Measurements from ENCODE around the gene GLYATL2. TPM values are rescaled to one million over a fixed set of nuclear protein-coding genes. Genes with fewer than 3 reads are reported as not detected.

GLYATL2 gene
- total RNA-seq, 1 experiment from 2014 or later, result not detected

DNA sequence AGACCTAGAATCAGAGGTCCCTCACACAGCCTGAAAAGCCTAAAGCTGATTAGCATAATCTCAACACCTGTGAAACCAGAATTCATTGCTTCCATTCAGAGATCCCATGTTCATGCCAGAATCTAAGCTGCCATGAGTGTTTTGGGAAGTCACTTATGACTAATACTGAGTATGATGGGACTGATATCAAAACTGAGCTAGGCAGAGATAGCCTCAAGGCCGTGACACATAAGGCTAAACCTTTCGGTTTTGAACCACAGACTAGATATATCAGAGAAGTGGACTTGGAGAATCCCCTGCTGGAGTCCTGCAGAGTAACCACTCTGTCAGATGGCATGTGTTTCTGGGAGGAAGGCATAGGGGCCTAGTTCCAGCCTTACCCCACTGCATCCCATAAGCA lies 23.1 kb upstream of the GLYATL2 start:
- CTCF ChIA-PET, result no interaction called here
- DNase-seq, result no peak
- H3K79me2 ChIP-seq (ENCODE audit: low read depth), result no peaks in the 10 kb centered on the region
- H3K36me3 ChIP-seq (ENCODE audit: low read depth), result no peaks in the 10 kb centered on the region
- H3K4me1 ChIP-seq (replicated peaks; ENCODE audit: insufficient read depth), result no peaks in the 10 kb centered on the region
- POLR2A ChIA-PET (ENCODE audit: unreplicated experiment), result no interaction called here
- H3K27me3 ChIP-seq (ENCODE audit: insufficient read depth, low read depth), result no peaks in the 10 kb centered on the region
- H2AFZ ChIP-seq, result no peak overlapping the region
- no peaks in the 10 kb centered on the region for H3K9me3 ChIP-seq (ENCODE audit: insufficient read depth, low read depth)
- no TSS peak for BruUV-seq (replicated peaks)
- H3K4me3 ChIP-seq, result no peak overlapping the region
- no peak overlapping the region for H3K27ac ChIP-seq
- H3K9me2 ChIP-seq (ENCODE audit: insufficient read depth), result no peaks in the 10 kb centered on the region
- H4K20me1 ChIP-seq (ENCODE audit: insufficient read depth), result no peaks in the 10 kb centered on the region
- H3F3A ChIP-seq (ENCODE audit: insufficient read depth, low read depth), result no peaks in the 10 kb centered on the region
- intact Hi-C loops (cut with micrococcal nuclease; ENCODE audit: unreplicated experiment), result no loop called here
- no peak for TF ChIP-seq EZH2 (IDR thresholded peaks at IDR 0.05; ENCODE audit: low read depth)
- TF ChIP-seq, protein P1, sequence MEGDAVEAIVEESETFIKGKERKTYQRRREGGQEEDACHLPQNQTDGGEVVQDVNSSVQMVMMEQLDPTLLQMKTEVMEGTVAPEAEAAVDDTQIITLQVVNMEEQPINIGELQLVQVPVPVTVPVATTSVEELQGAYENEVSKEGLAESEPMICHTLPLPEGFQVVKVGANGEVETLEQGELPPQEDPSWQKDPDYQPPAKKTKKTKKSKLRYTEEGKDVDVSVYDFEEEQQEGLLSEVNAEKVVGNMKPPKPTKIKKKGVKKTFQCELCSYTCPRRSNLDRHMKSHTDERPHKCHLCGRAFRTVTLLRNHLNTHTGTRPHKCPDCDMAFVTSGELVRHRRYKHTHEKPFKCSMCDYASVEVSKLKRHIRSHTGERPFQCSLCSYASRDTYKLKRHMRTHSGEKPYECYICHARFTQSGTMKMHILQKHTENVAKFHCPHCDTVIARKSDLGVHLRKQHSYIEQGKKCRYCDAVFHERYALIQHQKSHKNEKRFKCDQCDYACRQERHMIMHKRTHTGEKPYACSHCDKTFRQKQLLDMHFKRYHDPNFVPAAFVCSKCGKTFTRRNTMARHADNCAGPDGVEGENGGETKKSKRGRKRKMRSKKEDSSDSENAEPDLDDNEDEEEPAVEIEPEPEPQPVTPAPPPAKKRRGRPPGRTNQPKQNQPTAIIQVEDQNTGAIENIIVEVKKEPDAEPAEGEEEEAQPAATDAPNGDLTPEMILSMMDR (conservative IDR thresholded peaks at IDR 0.05), result no peak
- H3K4me2 ChIP-seq, result no peak overlapping the region

DNA sequence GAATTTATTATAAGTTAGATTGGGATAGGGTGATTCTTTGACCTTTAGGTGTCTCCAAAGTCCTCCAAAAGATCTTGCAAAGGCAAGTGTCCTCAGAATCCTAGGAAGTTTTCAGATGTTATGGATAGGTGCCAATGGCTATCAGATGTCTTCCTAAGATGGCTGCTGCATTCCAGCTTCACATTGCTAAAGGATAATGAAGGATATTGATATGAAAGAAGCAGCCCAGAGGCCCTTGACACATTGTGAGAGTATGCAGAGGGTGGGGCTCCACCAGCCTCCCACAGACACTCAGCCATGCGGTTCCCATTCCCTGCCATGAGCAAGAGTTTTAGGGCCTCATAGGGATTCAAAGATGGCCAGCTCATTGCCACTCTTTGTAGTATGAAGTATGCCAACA lies 22.3 kb upstream of the GLYATL2 start:
- DNase-seq, result no peak
- H3K4me2 ChIP-seq, result no peak overlapping the region
- intact Hi-C loops (cut with micrococcal nuclease; ENCODE audit: unreplicated experiment), result no loop called here
- H3K4me3 ChIP-seq, result no peak overlapping the region
- no peaks in the 10 kb centered on the region for H3K4me1 ChIP-seq (replicated peaks; ENCODE audit: insufficient read depth)
- H2AFZ ChIP-seq, result no peak overlapping the region
- TF ChIP-seq EZH2 (IDR thresholded peaks at IDR 0.05; ENCODE audit: low read depth), result no peak
- no TSS peak for BruUV-seq (replicated peaks)
- H3K27me3 ChIP-seq (ENCODE audit: insufficient read depth, low read depth), result no peaks in the 10 kb centered on the region
- H3K36me3 ChIP-seq (ENCODE audit: low read depth), result no peaks in the 10 kb centered on the region
- H4K20me1 ChIP-seq (ENCODE audit: insufficient read depth), result no peaks in the 10 kb centered on the region
- H3K79me2 ChIP-seq (ENCODE audit: low read depth), result no peaks in the 10 kb centered on the region
- ChIA-PET POLR2A (ENCODE audit: unreplicated experiment) (no interaction called here), CTCF (no interaction called here)
- no peaks in the 10 kb centered on the region for H3K9me2 ChIP-seq (ENCODE audit: insufficient read depth)
- H3K27ac ChIP-seq, result no peak overlapping the region
- no peaks in the 10 kb centered on the region for H3K9me3 ChIP-seq (ENCODE audit: insufficient read depth, low read depth)
- H3F3A ChIP-seq (ENCODE audit: insufficient read depth, low read depth), result no peaks in the 10 kb centered on the region

DNA sequence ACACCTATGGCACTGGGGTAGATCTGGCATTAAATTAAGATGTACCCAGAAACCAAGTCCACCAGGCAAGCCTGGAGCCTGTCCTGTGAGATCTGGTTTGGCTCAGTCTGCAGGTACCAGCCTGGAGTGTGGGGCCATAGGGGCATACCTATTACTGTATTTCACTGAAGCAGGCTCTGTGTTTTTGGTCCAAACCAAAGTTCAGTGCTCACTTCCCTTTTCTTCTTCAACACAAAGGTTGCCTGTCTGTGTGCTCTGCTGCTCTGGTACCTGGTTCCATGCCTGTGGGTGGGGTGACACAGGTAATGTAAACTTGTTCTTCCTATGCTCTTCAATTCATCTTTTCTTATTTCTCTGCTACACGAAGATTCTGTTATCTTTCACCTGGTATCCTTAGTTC lies 19.8 kb upstream of the GLYATL2 start:
- no peak overlapping the region for H2AFZ ChIP-seq
- no peaks in the 10 kb centered on the region for H3K36me3 ChIP-seq (ENCODE audit: low read depth)
- H3K4me1 ChIP-seq (replicated peaks; ENCODE audit: insufficient read depth), result no peaks in the 10 kb centered on the region
- H4K20me1 ChIP-seq (ENCODE audit: insufficient read depth), result no peaks in the 10 kb centered on the region
- H3K27me3 ChIP-seq (ENCODE audit: insufficient read depth, low read depth), result no peaks in the 10 kb centered on the region
- no peaks in the 10 kb centered on the region for H3K9me3 ChIP-seq (ENCODE audit: insufficient read depth, low read depth)
- no peak overlapping the region for H3K27ac ChIP-seq
- H3K4me3 ChIP-seq, result no peak overlapping the region
- BruUV-seq (replicated peaks), result no TSS peak
- no peaks in the 10 kb centered on the region for H3F3A ChIP-seq (ENCODE audit: insufficient read depth, low read depth)
- POLR2A ChIA-PET (ENCODE audit: unreplicated experiment), result no interaction called here
- CTCF ChIA-PET, result no interaction called here
- no peaks in the 10 kb centered on the region for H3K9me2 ChIP-seq (ENCODE audit: insufficient read depth)
- no peaks in the 10 kb centered on the region for H3K79me2 ChIP-seq (ENCODE audit: low read depth)
- intact Hi-C loops (cut with micrococcal nuclease; ENCODE audit: unreplicated experiment), result no loop called here
- TF ChIP-seq, protein P1 (conservative IDR thresholded peaks at IDR 0.05), result no peak
- TF ChIP-seq EZH2 (IDR thresholded peaks at IDR 0.05; ENCODE audit: low read depth), result no peak
- no peak for DNase-seq
- H3K4me2 ChIP-seq, result no peak overlapping the region

DNA sequence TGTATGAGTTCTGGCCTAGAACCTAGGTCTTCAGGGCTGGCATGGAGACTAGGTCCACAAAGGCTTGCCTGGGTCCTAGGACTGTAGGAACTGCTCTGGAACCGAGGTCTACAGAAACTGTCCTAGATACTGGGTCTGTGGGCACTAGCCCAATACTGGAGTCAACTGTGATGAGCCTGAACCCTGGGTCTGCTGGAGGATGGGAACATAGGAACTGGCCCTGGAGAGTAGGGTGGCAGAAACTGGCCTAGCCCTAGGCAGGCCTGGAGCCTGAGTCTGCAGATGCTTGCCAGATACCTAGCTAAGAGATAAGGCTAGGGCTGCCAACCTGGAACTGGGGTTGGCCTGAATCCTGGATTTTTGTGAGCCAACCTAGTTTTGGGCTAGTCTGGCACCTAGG lies 19.2 kb upstream of the GLYATL2 start:
- no peaks in the 10 kb centered on the region for H3K27me3 ChIP-seq (ENCODE audit: insufficient read depth, low read depth)
- no peak for DNase-seq
- H3K79me2 ChIP-seq (ENCODE audit: low read depth), result no peaks in the 10 kb centered on the region
- H3K9me2 ChIP-seq (ENCODE audit: insufficient read depth), result no peaks in the 10 kb centered on the region
- H3K4me1 ChIP-seq (replicated peaks; ENCODE audit: insufficient read depth), result no peaks in the 10 kb centered on the region
- H3K4me2 ChIP-seq, result no peak overlapping the region
- H3K27ac ChIP-seq, result no peak overlapping the region
- H3K4me3 ChIP-seq, result no peak overlapping the region
- TF ChIP-seq EZH2 (IDR thresholded peaks at IDR 0.05; ENCODE audit: low read depth), result no peak
- no peaks in the 10 kb centered on the region for H4K20me1 ChIP-seq (ENCODE audit: insufficient read depth)
- H3K9me3 ChIP-seq (ENCODE audit: insufficient read depth, low read depth), result no peaks in the 10 kb centered on the region
- BruUV-seq (replicated peaks), result no TSS peak
- POLR2A ChIA-PET (ENCODE audit: unreplicated experiment), result no interaction called here
- H2AFZ ChIP-seq, result no peak overlapping the region
- intact Hi-C loops (cut with micrococcal nuclease; ENCODE audit: unreplicated experiment), result no loop called here
- no peaks in the 10 kb centered on the region for H3K36me3 ChIP-seq (ENCODE audit: low read depth)
- CTCF ChIA-PET, result no interaction called here
- H3F3A ChIP-seq (ENCODE audit: insufficient read depth, low read depth), result no peaks in the 10 kb centered on the region
